Hematopoietic multipotent progenitor cell treated with erythropoietin and hydrocortisone succinate and interleukin-3 and kit ligand, for 17 days (in vitro differentiated cells): ENCODE data around the gene LY6G5B.
"Not testable (repeated sequence)": the region's sequence is repeated elsewhere in the genome, so short reads cannot be mapped to it uniquely, and the experiment has no call there.

Source experiments
- DNase-seq: peaks from one replicate; pipeline ENCODE4 v3.0.0-alpha.2; 2015; ENCODE audit warnings: low spot score

Gene LY6G5B

GRCh38 chr6:31691078-31691463, 21.3 kb downstream of the LY6G5B start:
- DNase-seq = no peak

- no peak for DNase-seq
Measured at GRCh38 chr6:31691564-31692108, 21.9 kb downstream of the LY6G5B start.

DNA sequence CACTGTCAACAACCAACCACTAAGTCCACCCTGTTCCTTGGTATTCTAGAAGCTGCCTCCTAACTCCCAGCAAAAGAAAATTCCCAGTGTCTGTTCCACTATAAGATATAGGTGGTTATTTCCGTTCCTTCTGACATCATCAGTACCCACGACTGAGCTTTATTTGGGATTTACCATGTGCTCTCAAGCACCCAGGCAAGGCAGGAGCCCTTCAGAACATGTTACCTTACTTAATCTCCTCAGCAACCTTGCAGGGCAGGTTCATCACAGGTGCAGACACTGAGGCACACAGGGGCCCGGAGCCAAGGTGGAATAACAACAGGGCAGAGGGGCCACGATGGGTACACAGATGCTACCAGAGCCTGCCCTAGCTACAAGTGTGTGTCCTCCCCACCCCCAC, 22.6 kb downstream of the LY6G5B start:
- no peak for DNase-seq

DNA sequence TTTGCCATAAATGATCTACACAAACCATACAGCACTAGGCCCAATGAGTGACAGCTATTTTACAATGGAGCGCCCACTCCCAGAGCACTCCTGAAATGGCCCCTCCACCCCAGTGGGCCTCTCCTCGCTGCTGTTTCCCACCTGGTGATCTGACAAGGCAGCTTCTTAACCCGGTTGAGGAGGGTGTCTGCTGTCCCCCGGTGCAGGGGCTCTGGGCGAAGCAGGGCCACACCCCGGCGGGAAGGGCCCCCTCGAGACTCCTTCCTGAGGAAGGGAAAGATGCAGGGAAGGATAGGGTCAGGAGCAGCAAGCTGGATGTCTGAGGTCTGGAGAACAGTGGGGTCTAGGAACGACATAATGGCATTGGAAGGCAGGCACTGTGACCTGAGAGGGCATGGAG, 23.1 kb downstream of the LY6G5B start:
- no peak for DNase-seq

DNA sequence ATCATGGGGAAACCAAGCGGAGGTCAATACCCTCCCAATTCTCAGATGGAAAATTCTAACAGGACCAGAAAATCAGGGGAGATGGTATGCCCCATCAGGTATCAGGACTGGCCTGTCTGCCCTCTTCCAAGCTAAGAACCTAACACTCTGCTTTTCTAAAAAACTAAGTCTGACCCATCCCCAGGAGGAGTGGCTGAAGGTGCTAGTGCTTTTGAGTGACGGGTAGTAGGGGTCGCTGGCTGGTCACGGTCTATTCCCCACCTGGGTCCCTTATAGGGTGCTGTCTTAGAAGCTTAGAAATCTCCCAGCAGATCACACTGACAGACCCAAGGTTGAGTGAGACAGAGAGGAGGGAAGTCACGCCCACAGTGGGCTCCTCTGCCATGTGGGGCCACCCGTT, 23.8 kb downstream of the LY6G5B start:
- DNase-seq = no peak

GRCh38 chr6:31697555-31697954, 27.8 kb downstream of the LY6G5B start:
- no peak for DNase-seq

GRCh38 chr6:31700740-31701401, 31.1 kb downstream of the LY6G5B start:
- no peak for DNase-seq

DNA sequence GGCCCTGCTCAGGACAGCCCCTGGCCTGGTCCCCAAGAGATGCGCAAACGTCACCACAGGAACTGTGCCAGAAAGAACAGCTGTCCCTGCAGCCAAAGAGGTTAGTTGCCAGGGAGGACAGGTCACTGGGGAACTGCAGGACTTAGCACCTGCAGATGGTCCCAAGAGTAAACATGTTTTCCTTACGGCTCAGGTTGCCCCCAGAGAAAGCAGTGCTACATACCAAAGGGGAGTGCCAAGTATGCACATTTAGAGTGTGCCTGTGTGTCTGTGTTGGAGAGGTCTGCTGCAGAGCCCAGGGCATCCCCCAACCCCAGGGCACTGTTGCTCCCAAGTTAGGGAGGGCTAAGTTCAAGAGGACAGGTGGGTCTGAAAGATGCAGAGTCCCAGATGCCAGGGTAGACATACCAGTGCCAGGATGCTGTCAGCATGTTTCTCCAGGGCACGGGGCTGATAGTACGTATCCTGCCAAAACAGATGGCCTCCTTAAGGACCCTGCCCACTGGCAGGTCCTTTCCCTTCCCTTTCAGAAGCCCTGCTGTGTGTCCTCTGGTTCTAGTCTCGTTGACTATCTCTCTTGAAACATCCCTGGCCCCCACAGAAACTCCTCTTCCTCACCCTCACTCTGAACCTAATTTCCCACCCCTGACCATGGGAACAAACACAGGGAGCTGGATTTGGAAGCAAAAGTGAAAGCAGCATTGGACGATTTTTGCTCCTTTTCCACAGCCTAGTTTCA, 32.1 kb downstream of the LY6G5B start:
- peak; percentile 73 for DNase-seq

GRCh38 chr6:31702405-31702818, 32.6 kb downstream of the LY6G5B start:
- DNase-seq = no peak

DNA sequence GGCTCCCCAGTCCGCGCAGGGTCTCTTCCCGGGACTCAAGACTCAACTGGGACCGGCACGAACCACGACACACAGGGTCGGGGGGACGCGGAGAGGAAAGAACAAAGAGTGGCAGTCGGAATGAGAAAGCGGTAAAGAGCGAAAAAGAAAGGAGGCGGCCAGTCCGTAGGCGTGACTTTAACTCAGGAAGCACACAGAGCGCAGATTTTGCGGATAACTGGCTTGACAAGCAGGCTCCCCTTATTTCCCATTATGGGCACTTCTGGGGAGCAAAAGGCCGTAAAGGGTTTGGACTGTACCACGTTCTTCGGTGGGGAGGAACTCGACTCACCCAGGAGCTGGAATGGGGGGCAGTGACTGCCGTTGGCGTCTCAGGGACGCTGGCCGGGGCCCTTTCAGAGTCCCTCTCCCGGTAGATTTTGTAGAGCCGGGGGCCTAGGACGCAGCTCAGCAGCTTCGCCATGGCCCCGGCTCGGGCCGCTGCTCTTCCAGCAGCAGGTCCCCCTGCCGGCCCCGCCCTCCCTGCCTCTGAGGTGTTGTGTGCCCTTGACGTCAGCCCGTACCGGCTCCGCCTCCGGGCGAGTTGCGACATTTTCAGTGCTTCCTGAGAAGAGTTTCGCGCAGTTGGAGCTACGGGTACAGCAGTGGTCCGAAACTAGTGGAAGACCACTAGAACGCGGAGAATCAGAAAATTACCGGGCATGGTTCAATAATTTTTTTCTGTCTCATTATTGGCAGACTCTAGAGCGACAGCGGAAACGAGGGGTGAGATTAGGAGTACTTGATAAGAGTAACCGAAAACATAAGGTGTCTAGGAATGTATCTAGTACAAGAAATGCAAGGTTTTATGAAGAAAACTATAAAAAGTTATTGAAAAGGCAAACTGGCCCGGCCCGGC, 33.3 kb downstream of the LY6G5B start, which contains the start of gene ABHD16A:
ABHD16A (minus strand) TSS at position 506 of the 898 bp plus-strand sequence; CDS start at position 463, 43 bp downstream.
- DNase-seq = peak; percentile 96

GRCh38 chr6:31705931-31706330, 36.2 kb downstream of the LY6G5B start:
- no peak for DNase-seq

DNA sequence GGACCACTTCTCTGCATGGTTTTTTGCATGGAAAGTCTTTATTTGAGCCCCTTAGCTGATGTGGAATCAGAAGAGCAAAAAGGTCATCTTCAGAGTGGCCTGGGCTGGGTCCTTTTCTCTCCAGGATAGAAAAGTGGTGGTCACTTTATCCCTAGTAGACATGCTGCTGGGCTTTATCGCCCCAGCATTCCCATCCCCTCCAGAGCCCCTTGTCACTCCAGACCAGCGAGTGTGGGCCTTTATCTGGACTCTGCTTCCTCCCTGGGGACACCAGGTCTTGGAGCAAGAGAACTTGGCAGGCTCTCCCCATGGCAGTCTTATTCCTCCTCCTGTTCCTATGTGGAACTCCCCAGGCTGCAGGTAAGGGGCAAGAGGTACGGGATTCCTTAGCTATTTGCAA, 36.8 kb downstream of the LY6G5B start, which contains the start of gene LY6G6F:
LY6G6F (plus strand) TSS at position 268 of the 400 bp plus-strand sequence; CDS start at position 309, 41 bp downstream.
- DNase-seq = no peak

DNA sequence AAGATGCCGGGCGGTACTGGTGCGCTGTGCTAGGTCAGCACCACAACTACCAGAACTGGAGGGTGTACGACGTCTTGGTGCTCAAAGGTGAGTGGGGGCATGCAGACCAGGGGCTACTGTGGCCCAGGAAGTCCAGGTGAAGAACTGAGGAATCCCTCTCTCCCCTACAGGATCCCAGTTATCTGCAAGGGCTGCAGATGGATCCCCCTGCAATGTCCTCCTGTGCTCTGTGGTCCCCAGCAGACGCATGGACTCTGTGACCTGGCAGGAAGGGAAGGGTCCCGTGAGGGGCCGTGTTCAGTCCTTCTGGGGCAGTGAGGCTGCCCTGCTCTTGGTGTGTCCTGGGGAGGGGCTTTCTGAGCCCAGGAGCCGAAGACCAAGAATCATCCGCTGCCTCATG, 37.9 kb downstream of the LY6G5B start:
- DNase-seq = no peak

GRCh38 chr6:31708224-31708623, 38.4 kb downstream of the LY6G5B start:
- no peak for DNase-seq

DNA sequence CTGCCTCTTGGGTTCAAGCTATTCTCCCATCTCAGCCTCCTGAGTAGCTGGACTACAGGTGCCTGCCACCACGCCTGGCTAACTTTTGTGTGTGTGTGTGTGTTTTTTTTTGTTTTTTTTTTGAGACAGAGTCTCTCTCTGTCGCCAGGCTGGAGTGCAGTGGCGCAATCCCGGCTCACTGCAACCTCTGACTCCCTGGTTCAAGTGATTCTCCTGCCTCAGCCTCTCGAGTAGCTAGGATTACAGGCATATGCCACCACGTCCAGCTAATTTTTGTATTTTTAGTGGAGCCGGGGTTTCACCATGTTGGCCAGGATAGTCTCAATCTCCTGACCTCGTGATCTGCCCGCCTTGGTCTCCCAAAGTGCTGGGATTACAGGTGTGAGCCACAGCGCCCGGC, 39.4 kb downstream of the LY6G5B start:
- not testable (repeated sequence) for DNase-seq

DNA sequence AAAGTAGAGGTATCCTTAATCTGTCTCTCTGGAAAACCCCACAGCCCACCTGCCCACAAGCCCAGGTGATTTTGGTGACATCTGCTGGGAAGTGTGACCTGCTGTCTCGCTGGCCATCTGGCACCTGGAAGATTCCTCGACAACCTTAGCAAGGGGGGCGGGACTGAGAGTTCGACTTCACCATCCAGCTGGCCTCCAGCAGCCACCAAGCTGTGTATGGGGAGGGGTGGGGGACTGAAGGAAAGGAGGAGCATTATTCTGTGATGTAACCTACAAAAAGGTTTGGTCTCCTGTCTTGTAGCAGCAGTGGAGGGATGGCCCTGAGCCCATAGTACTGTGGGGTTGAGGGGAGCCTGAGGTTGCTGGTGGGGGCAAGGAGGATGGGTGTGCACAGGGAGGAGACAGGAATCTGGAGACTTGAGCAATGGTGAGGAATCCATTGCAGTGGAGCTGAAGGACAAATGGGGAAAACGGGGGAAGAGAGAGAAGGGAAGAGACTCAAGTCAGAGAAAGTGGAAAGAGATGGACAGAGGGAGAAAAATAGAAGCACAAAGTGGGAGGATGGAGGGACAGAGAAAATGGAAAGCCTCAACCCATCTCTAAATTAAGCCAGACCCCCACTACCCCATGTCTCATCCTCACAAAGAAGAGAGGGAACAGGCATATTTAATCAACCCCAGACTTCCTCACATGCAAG, 40.9 kb downstream of the LY6G5B start:
- DNase-seq = no peak

DNA sequence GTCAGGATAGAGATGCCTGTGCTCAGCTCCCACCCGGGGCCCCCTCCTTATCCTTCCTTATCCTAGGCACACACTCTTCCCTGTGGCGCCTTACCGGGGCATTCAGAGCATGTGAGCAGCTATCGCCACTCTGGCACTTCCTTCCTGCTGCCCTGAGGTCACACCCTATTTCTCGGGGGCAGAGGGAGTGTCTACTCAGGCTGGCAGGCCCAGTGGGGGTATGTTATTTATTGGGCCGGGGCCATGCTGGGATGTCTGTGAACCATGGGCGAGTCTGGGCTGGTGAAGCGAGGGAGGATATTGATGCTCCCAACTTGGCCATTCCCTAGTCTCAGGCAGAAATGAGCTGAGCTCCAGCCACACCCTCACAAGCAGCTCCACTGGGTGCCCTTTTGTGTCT, 41.5 kb downstream of the LY6G5B start:
- DNase-seq = peak; percentile 59

- no peak for DNase-seq
Measured at GRCh38 chr6:31712296-31712695, 42.5 kb downstream of the LY6G5B start.

DNA sequence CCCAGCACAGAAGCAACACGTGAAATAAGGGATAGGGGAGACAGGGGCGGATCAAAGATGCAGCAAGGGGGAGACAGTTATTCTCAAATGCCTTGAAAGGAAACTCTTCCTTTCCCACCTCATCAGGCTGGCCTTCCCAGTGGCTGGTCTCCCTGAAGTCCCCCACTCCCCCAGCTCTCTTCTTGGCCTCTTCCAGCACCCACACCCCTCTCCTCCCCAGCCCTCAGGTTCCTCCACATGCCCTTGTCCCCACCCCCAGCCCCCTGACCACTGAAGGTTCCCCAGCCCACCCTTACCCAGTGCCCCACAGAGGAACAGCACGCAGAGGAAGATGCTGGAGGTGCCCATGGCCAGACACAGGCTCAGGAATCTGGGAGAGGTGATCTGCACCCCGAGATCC, 43.7 kb downstream of the LY6G5B start:
- DNase-seq = no peak

GRCh38 chr6:31713991-31714684, 44.4 kb downstream of the LY6G5B start:
- DNase-seq = no peak
